WTC11 (cell line): ENCODE data around the gene RBM38. TPM values are rescaled to one million over a fixed set of nuclear protein-coding genes. Genes with fewer than 3 reads are reported as not detected.

Experiments
- ATAC-seq: fragments of 200-7000 bp; cut with Tn5 transposase; 2 replicates; pipeline ENCODE4 v1.10.0; 2021; ENCODE audit warnings: mild to moderate bottlenecking, moderate library complexity
- CTCF ChIA-PET: fragments of 300-600 bp; sonication (Branson Sonifier 250); formaldehyde crosslinking; loops from one replicate; lab custom pipeline; 2021; ENCODE audit warnings: antibody characterized with exemption; lab: Charles Lee
- POLR2A ChIA-PET: fragments of 350-600 bp; sonication (Branson Sonifier 250); formaldehyde crosslinking; loops from one replicate; lab custom pipeline; 2021; ENCODE audit warnings: antibody characterized with exemption; lab: Charles Lee
- DNase-seq: peaks from one replicate; pipeline ENCODE4 v3.0.0; 2021; ENCODE audit warnings: low spot score
- H3K27ac Mint-ChIP-seq: 2 replicates; pipeline ENCODE4 v1.8.0; 2021; ENCODE audit warnings: mixed read lengths
- H3K27me3 Mint-ChIP-seq: 2 replicates; pipeline ENCODE4 v1.8.0; 2021; ENCODE audit warnings: low read depth, mild to moderate bottlenecking, moderate library complexity, mixed read lengths
- H3K36me3 Mint-ChIP-seq: 2 replicates; pipeline ENCODE4 v1.8.0; 2021; ENCODE audit warnings: mixed read lengths
- H3K4me1 Mint-ChIP-seq: 2 replicates; pipeline ENCODE4 v1.8.0; 2022; ENCODE audit warnings: mixed read lengths
- H3K4me3 Mint-ChIP-seq: 2 replicates; pipeline ENCODE4 v1.8.0; 2021; ENCODE audit warnings: mild to moderate bottlenecking, moderate library complexity, mixed read lengths
- H3K9me3 Mint-ChIP-seq: 2 replicates; pipeline ENCODE4 v1.8.0; 2021; ENCODE audit warnings: mixed read lengths
- ATF1 ChIP-seq: sonication (generic); formaldehyde crosslinking; IDR thresholded peaks from 2 replicates; pipeline ENCODE4 v1.8.1; 2023; ENCODE audit warnings: mild to moderate bottlenecking, moderate library complexity, missing genetic modification reagents
- CDX4 ChIP-seq: fragments of 250-450 bp; sonication (Bioruptor Pico); IDR thresholded peaks from 2 replicates; pipeline ENCODE4 v1.9.0; 2021; ENCODE audit warnings: moderate library complexity, mild to moderate bottlenecking, inconsistent platforms, borderline replicate concordance
- E2F1 ChIP-seq: sonication (generic); formaldehyde crosslinking; IDR thresholded peaks from 2 replicates; pipeline ENCODE4 v1.8.0; 2022; ENCODE audit warnings: mild to moderate bottlenecking, missing genetic modification reagents
- E2F4 ChIP-seq: sonication (generic); formaldehyde crosslinking; IDR thresholded peaks from 2 replicates; pipeline ENCODE4 v1.8.1; 2022; ENCODE audit warnings: low read depth, mild to moderate bottlenecking, moderate library complexity, missing genetic modification reagents, borderline replicate concordance
- ESRRA ChIP-seq: sonication (generic); formaldehyde crosslinking; IDR thresholded peaks from 2 replicates; pipeline ENCODE4 v1.8.1; 2022; ENCODE audit warnings: mild to moderate bottlenecking, missing genetic modification reagents, borderline replicate concordance
- FOXP4 ChIP-seq: sonication (generic); formaldehyde crosslinking; IDR thresholded peaks from 2 replicates; pipeline ENCODE4 v1.8.0; 2022; ENCODE audit warnings: mild to moderate bottlenecking, missing genetic modification reagents
- MAX ChIP-seq: sonication (generic); formaldehyde crosslinking; IDR thresholded peaks from 2 replicates; pipeline ENCODE4 v1.8.0; 2022; ENCODE audit warnings: mild to moderate bottlenecking, missing genetic modification reagents
- NR2C2 ChIP-seq: sonication (generic); formaldehyde crosslinking; IDR thresholded peaks from 2 replicates; pipeline ENCODE4 v1.8.0; 2022; ENCODE audit warnings: mild to moderate bottlenecking, missing genetic modification reagents
- ZNF121 ChIP-seq: sonication (generic); formaldehyde crosslinking; IDR thresholded peaks from 2 replicates; pipeline ENCODE4 v1.8.0; 2023; ENCODE audit warnings: missing genetic modification reagents
- ZNF232 ChIP-seq: sonication (generic); formaldehyde crosslinking; IDR thresholded peaks from 2 replicates; pipeline ENCODE4 v1.8.0; 2022; ENCODE audit warnings: mild to moderate bottlenecking, missing genetic modification reagents
- ZNF512 ChIP-seq: sonication (generic); formaldehyde crosslinking; IDR thresholded peaks from 2 replicates; pipeline ENCODE4 v1.8.1; 2022; ENCODE audit warnings: missing genetic modification reagents, borderline replicate concordance
- ZSCAN18 ChIP-seq: fragments of 250-450 bp; sonication (Bioruptor Pico); IDR thresholded peaks from 2 replicates; pipeline ENCODE4 v2.1.2; 2022; ENCODE audit warnings: mild to moderate bottlenecking, moderate library complexity
- total RNA-seq: library from RNA; stranded (reverse); gene quantifications from 3 replicates; pipeline ENCODE4 v1.2.3, GENCODE V29; 2021
- TF ChIP-seq, protein P1 (sequence below): sonication (generic); formaldehyde crosslinking; IDR thresholded peaks from 2 replicates; pipeline ENCODE4 v1.8.0; 2023; ENCODE audit warnings: missing genetic modification reagents, mild to moderate bottlenecking, borderline replicate concordance
- TF ChIP-seq, protein P2 (sequence below): fragments of 250-450 bp; sonication (Bioruptor Pico); IDR thresholded peaks from 2 replicates; pipeline ENCODE4 v1.9.0; 2021; ENCODE audit warnings: mild to moderate bottlenecking
- TF ChIP-seq, protein P3 (sequence below): sonication (generic); formaldehyde crosslinking; IDR thresholded peaks from 2 replicates; pipeline ENCODE4 v1.8.1; 2022; ENCODE audit warnings: mild to moderate bottlenecking, moderate library complexity, missing genetic modification reagents

The RBM38 gene
- total RNA-seq, 1 experiment from 2014 or later, result 69.0 TPM

- H3K27ac Mint-ChIP-seq, result no peak overlapping the region
- H3K27me3 Mint-ChIP-seq, result peaks cover 2% of the 10 kb centered on the region; the same call in 1 of the 2 replicates
- no peaks in the 10 kb centered on the region for H3K9me3 Mint-ChIP-seq
- H3K4me1 Mint-ChIP-seq, result peaks cover 7% of the 10 kb centered on the region
- ATAC-seq (no peak), DNase-seq (no peak)
- H3K36me3 Mint-ChIP-seq, result no peaks in the 10 kb centered on the region
- POLR2A ChIA-PET, result no interaction called here
- CTCF ChIA-PET, result interaction anchor here (1.3 kb wide), 1 partner anchor 32 kb away, joined by 3 read pairs; no protein-coding TSS in a partner anchor
- no peak overlapping the region for H3K4me3 Mint-ChIP-seq
- TF ChIP-seq E2F4 (CRISPR knock-in tag) (no peak), FOXP4 (CRISPR knock-in tag) (no peak)
- TF ChIP-seq, all 79 proteins: peak for 0
Observed at GRCh38 chr20:57432480-57432861, 41.3 kb downstream of the RBM38 start.

DNA sequence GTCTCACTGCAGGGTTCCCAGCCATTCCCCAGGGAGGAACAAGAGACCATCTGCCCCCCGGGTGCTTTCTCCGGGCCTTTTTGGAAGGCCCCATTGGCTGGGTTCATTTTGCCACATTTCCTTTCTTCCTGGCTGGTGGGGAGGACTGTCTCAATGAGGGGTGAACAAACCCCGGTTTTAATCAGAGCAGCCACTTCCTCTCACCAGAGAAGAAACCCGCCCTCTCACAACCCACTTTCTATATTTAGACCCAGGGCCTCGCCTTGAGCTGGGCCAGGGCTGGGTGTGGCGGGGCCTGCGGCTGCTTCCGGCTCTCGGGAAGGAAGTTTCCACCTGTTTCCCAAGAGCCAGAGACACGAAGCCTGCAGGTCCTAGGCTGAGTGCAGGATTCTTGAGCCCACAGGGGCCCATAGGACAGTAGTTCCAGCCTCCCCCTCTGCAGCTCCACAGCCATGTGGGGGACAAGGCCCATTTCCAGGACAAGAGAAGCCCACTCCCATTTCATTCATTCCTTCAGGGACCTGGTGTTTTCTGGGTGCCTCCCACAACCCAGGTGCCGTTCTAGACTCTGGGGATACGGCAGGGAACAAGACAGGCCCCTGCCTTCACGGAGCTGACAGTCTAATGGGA lies 41.8 kb downstream of the RBM38 start:
- Mint-ChIP-seq H3K27ac (no peak overlapping the region), H3K4me3 (no peak overlapping the region), H3K27me3 (peaks cover 2% of the 10 kb centered on the region; the same call in 1 of the 2 replicates), H3K36me3 (no peaks in the 10 kb centered on the region), H3K9me3 (no peaks in the 10 kb centered on the region), H3K4me1 (peaks cover 7% of the 10 kb centered on the region)
- CTCF ChIA-PET, result interaction anchor here (1.3 kb wide), 2 partner anchors 15 to 33 kb away, joined by 3 to 7 read pairs; no protein-coding TSS in a partner anchor
- ATAC-seq (no peak), DNase-seq (no peak)
- POLR2A ChIA-PET, result no interaction called here
- TF ChIP-seq E2F4 (CRISPR knock-in tag) (no peak), ZNF121 (CRISPR knock-in tag) (no peak), ESRRA (CRISPR knock-in tag) (no peak), MAX (CRISPR knock-in tag) (no peak), ZSCAN18 (no peak), CDX4 (no peak), ZNF512 (CRISPR knock-in tag) (no peak), NR2C2 (CRISPR knock-in tag) (no peak), ZNF232 (no peak), E2F1 (CRISPR knock-in tag) (no peak), ATF1 (CRISPR knock-in tag) (no peak)
- TF ChIP-seq, protein P1, sequence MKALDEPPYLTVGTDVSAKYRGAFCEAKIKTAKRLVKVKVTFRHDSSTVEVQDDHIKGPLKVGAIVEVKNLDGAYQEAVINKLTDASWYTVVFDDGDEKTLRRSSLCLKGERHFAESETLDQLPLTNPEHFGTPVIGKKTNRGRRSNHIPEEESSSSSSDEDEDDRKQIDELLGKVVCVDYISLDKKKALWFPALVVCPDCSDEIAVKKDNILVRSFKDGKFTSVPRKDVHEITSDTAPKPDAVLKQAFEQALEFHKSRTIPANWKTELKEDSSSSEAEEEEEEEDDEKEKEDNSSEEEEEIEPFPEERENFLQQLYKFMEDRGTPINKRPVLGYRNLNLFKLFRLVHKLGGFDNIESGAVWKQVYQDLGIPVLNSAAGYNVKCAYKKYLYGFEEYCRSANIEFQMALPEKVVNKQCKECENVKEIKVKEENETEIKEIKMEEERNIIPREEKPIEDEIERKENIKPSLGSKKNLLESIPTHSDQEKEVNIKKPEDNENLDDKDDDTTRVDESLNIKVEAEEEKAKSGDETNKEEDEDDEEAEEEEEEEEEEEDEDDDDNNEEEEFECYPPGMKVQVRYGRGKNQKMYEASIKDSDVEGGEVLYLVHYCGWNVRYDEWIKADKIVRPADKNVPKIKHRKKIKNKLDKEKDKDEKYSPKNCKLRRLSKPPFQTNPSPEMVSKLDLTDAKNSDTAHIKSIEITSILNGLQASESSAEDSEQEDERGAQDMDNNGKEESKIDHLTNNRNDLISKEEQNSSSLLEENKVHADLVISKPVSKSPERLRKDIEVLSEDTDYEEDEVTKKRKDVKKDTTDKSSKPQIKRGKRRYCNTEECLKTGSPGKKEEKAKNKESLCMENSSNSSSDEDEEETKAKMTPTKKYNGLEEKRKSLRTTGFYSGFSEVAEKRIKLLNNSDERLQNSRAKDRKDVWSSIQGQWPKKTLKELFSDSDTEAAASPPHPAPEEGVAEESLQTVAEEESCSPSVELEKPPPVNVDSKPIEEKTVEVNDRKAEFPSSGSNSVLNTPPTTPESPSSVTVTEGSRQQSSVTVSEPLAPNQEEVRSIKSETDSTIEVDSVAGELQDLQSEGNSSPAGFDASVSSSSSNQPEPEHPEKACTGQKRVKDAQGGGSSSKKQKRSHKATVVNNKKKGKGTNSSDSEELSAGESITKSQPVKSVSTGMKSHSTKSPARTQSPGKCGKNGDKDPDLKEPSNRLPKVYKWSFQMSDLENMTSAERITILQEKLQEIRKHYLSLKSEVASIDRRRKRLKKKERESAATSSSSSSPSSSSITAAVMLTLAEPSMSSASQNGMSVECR (CRISPR knock-in tag), result no peak
- TF ChIP-seq, protein P2, sequence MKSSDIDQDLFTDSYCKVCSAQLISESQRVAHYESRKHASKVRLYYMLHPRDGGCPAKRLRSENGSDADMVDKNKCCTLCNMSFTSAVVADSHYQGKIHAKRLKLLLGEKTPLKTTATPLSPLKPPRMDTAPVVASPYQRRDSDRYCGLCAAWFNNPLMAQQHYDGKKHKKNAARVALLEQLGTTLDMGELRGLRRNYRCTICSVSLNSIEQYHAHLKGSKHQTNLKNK (CRISPR knock-in tag), result no peak
- TF ChIP-seq, protein P3, sequence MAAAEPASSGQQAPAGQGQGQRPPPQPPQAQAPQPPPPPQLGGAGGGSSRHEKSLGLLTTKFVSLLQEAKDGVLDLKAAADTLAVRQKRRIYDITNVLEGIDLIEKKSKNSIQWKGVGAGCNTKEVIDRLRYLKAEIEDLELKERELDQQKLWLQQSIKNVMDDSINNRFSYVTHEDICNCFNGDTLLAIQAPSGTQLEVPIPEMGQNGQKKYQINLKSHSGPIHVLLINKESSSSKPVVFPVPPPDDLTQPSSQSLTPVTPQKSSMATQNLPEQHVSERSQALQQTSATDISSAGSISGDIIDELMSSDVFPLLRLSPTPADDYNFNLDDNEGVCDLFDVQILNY (CRISPR knock-in tag), result no peak
